ENCODE results near the gene UBAP2. TPM values are rescaled to one million over a fixed set of nuclear protein-coding genes. Genes with fewer than 3 reads are reported as not detected.

Gene UBAP2
- total RNA-seq, 1 experiment from 2014 or later, result 60.8 TPM

- H2AK5ac ChIP-seq (ENCODE audit: insufficient read length, low read length), result no peak overlapping the region
- no peaks in the 10 kb centered on the region for H3K27me3 ChIP-seq (ENCODE audit: insufficient read depth, low read length)
- no peak overlapping the region for H3K56ac ChIP-seq (ENCODE audit: insufficient read length, low read depth, low read length)
- no peak overlapping the region for H2BK12ac ChIP-seq (ENCODE audit: insufficient read length, low read depth, low read length)
- no peak overlapping the region for H3K23ac ChIP-seq (ENCODE audit: insufficient read length, low read depth, low read length)
- no peak overlapping the region for H2BK15ac ChIP-seq (ENCODE audit: low read depth, low read length)
- H3K9me3 Mint-ChIP-seq, result no peaks in the 10 kb centered on the region
- H4K20me1 ChIP-seq (ENCODE audit: control insufficient read depth, insufficient read depth, insufficient read length), result no peaks in the 10 kb centered on the region
- H3K27me3 Mint-ChIP-seq (ENCODE audit: low read depth), result no peaks in the 10 kb centered on the region
- no peak overlapping the region for H3K9ac ChIP-seq (ENCODE audit: extremely low read depth, insufficient read length, low read length)
- 0 out of 7 replicates have a peak overlapping the region, but pooled peaks of 1 of the 3 experiments have one; percentile 34 for H3K27ac Mint-ChIP-seq
- no peak overlapping the region for H2BK20ac ChIP-seq (ENCODE audit: low read depth, low read length, poor library complexity, severe bottlenecking)
- H3K14ac ChIP-seq (ENCODE audit: insufficient read depth, low read length), result no peak overlapping the region
- DNase-seq, result no peak
- WGBS (ENCODE audit: extremely low coverage, insufficient read length, low lambda C conversion rate), result no CpG with 5 or more reads among the region's 3 CpGs
- no peaks in the 10 kb centered on the region for H3K4me1 ChIP-seq (ENCODE audit: insufficient read depth, low read length)
- H3K23me2 ChIP-seq (ENCODE audit: insufficient read length, low read depth, low read length, poor library complexity, severe bottlenecking), result no peaks in the 10 kb centered on the region
- no peak overlapping the region for H3K18ac ChIP-seq (ENCODE audit: insufficient read length, low read depth, low read length)
- H3K9me3 ChIP-seq (ENCODE audit: control insufficient read depth, low read depth, low read length), result no peaks in the 10 kb centered on the region
- H2AFZ ChIP-seq (ENCODE audit: low read length), result no peak overlapping the region
- H3K4me2 ChIP-seq (ENCODE audit: insufficient read depth, insufficient read length, low read length), result no peak overlapping the region
- H3K79me2 ChIP-seq (ENCODE audit: insufficient read depth, low read length), result no peaks in the 10 kb centered on the region
- H3K4ac ChIP-seq (ENCODE audit: low read depth, low read length), result no peak overlapping the region
- peaks cover 3% of the 10 kb centered on the region for H3K79me1 ChIP-seq (ENCODE audit: insufficient read depth, low read depth, low read length, poor library complexity, severe bottlenecking)
- no peak overlapping the region for H2BK120ac ChIP-seq (ENCODE audit: low read depth, low read length, poor library complexity, severe bottlenecking)
- H3K4me1 Mint-ChIP-seq, result no peaks in the 10 kb centered on the region; a peak in 1 of 4 replicates
- no peak overlapping the region for H4K8ac ChIP-seq (replicated peaks; ENCODE audit: insufficient read length, low read depth, low read length)
- H2BK5ac ChIP-seq (ENCODE audit: insufficient read length, low read length), result no peak overlapping the region
- H3K36me3 Mint-ChIP-seq (ENCODE audit: insufficient read depth in 1 of 3, low read depth in 3 of 3), result peaks cover 39 to 83% (median 74%) of the 10 kb centered on the region in 3 experiments
- H4K5ac ChIP-seq (ENCODE audit: insufficient read length, low read depth, low read length), result no peak overlapping the region
- no peak overlapping the region for H3T11ph ChIP-seq (ENCODE audit: low read length)
- H3K4me3 Mint-ChIP-seq, result no peak overlapping the region
- no peak for TF ChIP-seq CTCF (conservative IDR thresholded peaks at IDR 0.05)
- H3K27ac ChIP-seq (ENCODE audit: insufficient read length, low read depth, low read length), result no peak overlapping the region
- H4K91ac ChIP-seq (ENCODE audit: insufficient read length, low read depth, low read length), result no peak overlapping the region
Measured at GRCh38 chr9:33946779-33947535, 101.7 kb downstream of the UBAP2 start.

Measured in H9 (cell line).